Measurements from ENCODE around the gene KAT2A.

DNA sequence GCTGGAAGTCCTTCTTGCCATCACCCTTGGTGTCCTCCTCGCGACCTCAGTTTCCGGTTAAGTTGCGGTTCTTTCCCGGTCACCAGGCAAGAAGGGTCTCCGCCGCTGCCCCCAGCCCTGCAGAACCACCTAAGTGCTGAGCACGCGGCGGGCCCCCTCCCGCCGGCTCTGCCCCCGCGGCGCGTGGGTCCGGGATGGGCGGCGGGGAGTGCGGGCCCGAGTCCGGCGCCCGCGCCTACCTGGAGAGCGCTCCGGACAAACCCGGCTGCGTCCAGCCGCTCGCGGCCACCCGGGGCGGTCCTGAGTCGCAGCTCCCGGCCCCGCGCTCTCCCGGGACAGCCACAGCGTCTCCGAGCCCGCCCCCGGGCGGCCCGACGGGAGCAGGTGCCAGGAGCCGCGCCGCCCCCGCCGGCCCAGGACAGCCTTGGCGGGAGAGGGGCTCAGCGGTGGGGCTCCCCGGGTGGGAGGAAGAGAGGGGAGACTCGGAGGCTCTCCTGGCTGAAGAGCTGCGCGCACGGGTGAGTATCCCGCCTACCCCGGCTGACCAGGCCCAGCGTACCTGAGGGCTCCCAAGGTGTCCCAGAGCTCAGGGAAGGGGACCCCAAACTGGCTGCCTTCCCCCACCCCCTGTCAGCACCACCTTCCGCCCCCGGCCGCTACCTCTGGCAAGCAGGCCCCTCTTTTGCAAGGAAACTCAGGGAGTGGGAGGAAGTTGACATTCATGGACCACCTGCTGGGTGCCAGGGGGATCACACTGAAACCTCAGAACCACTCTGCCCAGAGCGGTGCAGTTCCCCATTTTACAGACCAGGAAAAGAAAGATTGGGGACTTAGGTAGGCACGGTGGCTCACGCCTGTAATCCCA is 48.6 kb downstream of the KAT2A start:
- TF ChIP-seq CTCF (IDR thresholded peaks at IDR 0.05; ENCODE audit: insufficient read depth, low read length, poor library complexity, severe bottlenecking), result no peak
- no peak for TF ChIP-seq EZH2phosphoT487 (conservative IDR thresholded peaks at IDR 0.05; ENCODE audit: low read length)
